Heart right ventricle (tissue), 16 donors: ENCODE data around the gene ABCA4. TPM values are rescaled to one million over a fixed set of nuclear protein-coding genes. Genes with fewer than 3 reads are reported as not detected.

Source experiments
- ATAC-seq, 8 donors: fragments of 200-7000 bp; cut with Tn5 transposase; one replicate each; pipeline ENCODE4 v1.9.1; 2020; ENCODE audit warnings: mild to moderate bottlenecking in 8 of 8, moderate library complexity in 8 of 8, moderate number of reproducible peaks in 1 of 8
- DNase-seq, 2 donors: peaks; one replicate each; pipeline ENCODE4 v3.0.0-alpha.2; 2020
- H3K27ac ChIP-seq, 10 donors: fragments of 200-600 bp; sonication (generic) in 2 of 10; one replicate each; pipeline versions ENCODE4 v1.5.0 to v1.8.0; 2020 to 2022; ENCODE audit warnings: mild to moderate bottlenecking in 3 of 10
- H3K27me3 ChIP-seq, 7 donors: fragments of 200-600 bp; one replicate each; pipeline ENCODE4 v1.8.0; 2021 to 2022; ENCODE audit warnings: mild to moderate bottlenecking in 2 of 7
- H3K36me3 ChIP-seq, 9 donors: fragments of 200-600 bp; sonication (generic) in 1 of 9; one replicate each; pipeline versions ENCODE4 v1.5.0 to v1.8.0; 2020 to 2022; ENCODE audit warnings: mild to moderate bottlenecking in 2 of 9
- H3K4me1 ChIP-seq, 9 donors: fragments of 200-600 bp; sonication (generic) in 1 of 9; one replicate each; pipeline versions ENCODE4 v1.5.0 to v1.8.0; 2020 to 2022; ENCODE audit warnings: mild to moderate bottlenecking in 4 of 9
- H3K4me3 ChIP-seq, 10 donors: fragments of 200-600 bp; sonication (generic) in 2 of 10; one replicate each; pipeline versions ENCODE4 v1.5.0 to v1.8.0; 2020 to 2022; ENCODE audit warnings: mild to moderate bottlenecking in 7 of 10, moderate library complexity in 2 of 10
- H3K9me3 ChIP-seq, 11 donors: fragments of 200-600 bp in 10 of 11; sonication (generic) in 2 of 11; one replicate each; pipeline versions ENCODE4 v1.5.0 to v1.8.0; 2013 to 2022; ENCODE audit warnings: mild to moderate bottlenecking in 2 of 11, control low read depth in 1 of 11, moderate library complexity in 1 of 11
- WGBS, 2 donors: extraction: QIAGEN DNeasy Blood & Tissue Kit; methylation state at CpG; one replicate each; pipeline ENCODE4 v1.1.7; 2013; ENCODE audit warnings: inconsistent platforms in 1 of 2; 5-methylcytosine and 5-hydroxymethylcytosine counted together
- intact Hi-C, 10 donors: fragments of 100-400 bp; cut with DNase I; formaldehyde crosslinking; loops; one replicate each; pipeline versions ENCODE4 v1.11.1 to v1.14.2; 2022
- polyA plus RNA-seq, 2 donors: library from polyadenylated mRNA; stranded (reverse); fragments of 200-250 nt; gene quantifications; one replicate each; pipeline ENCODE4 v1.2.3, GENCODE V29; 2013
- total RNA-seq, 10 donors: library from RNA; stranded (reverse); fragmentation: NEBNext Ultra II Directional in 3 of 10; extraction: Animal tissue kit (Norgen Biotek cat#: 25700) in 3 of 10; gene quantifications; one replicate each; pipeline versions ENCODE4 v1.2.1 to v1.2.4, GENCODE V29; 2021 to 2023
- TF ChIP-seq, protein P1 (sequence below), 9 donors: fragments of 200-600 bp; sonication (generic) in 2 of 9; IDR thresholded peaks; one replicate each; pipeline versions ENCODE4 v1.5.0 to v1.8.0; 2021 to 2022; ENCODE audit warnings: antibody characterized with exemption in 9 of 9, mild to moderate bottlenecking in 5 of 9, moderate library complexity in 1 of 9
- donor health status: Arrhythmogenic right ventricular cardiomyopathy.
- donor health status: ischemic (EF 13 %, LVEDD 7.1; RV severe dilation, severe dysfunction).
- donor health status: healthy with polysubstance abuse.
- donor health status: DM: no; HTN: yes; CAD: no.
- donor health status: DM: no; HTN: no; CAD: no.
- donor health status: ischemic (EF 25% LVEDD 6.9; RV normal size, moderate dysfunction).
- donor health status: ischemic (EF 25% LVEDD 5.7; RV mildly dilated, moderate dysfunction).
- donor health status: healthy.
- donor health status: DM: yes; HTN: yes; CAD: no.
- donor health status: Ischemic cardiomyopathy.
- donor health status: ischemic (EF 35%, LVEDD 5.7; RV mildly dilated, moderate dysfunction).
- donor health status: nonischemic (EF 11% LVEDD 7.7; RV severe dilation, severe dysfunction).
- donor health status: DM: yes; HTN: yes; CAD: no.
- donor health status: PGD.
- donor health status: ischemic (EF 29% LVEDD 5.4; RV normal size, mild dysfunction).
- donor health status: nonischemic (EF 23%, LVEDD 6.1; RV moderate dilation, normal function).

ABCA4 gene
- total and polyA plus RNA-seq, 12 donors: 0.05 to 0.66 (median 0.21) TPM

DNA sequence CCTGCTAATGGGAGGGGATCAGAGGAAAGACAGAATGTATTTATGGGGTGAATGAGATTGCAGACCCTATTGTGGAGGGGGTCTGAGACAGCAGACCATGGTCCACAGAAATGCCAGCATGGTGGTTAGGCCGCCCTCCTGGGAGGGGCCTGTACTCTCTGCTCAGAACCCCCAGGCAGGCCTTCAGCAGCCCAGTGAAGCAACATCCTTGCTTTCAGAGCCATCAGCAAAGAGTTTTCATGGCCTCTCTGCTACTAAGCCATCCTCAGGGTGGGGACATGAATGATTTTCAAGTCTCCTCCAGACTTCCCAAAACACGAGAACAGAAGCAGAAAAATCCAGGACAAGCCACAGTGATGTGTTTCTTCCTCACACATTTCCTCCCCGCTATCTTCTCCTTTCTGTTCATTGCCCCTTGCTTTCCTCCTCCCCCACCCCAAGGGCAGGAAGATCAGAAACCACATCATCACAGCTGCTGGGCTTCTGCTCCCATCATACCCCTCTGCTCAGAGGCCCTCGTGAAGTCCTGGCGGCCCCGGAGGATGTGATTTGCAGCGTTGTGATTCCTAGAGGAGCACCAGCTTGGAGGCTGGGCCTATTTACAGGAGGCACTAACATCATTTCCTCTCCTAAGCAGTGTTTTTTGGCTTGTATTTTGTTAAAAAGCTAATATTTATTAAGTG is 48.0 kb downstream of the ABCA4 start:
- Histone ChIP-seq H3K4me1 (peaks cover 14 to 58% (median 38%) of the 10 kb centered on the region in 9 donors), H3K4me3 (no peak overlapping the region), H3K27ac (peak overlapping the region in 2 of 10 donors; percentile 4 to 20), H3K36me3 (no peaks in the 10 kb centered on the region), H3K27me3 (peaks cover 0 to 15% (median 0%) of the 10 kb centered on the region in 7 donors), H3K9me3 (no peaks in the 10 kb centered on the region)
- ATAC-seq: no peak
- 65% methylated on average over 7 of the region's 7 CpGs for WGBS, 2 donors
- DNase-seq: no peak
- intact Hi-C loops: loop anchor here in 1 of 10 donors (10.0 kb wide), 1 partner anchor 72 kb away; no protein-coding TSS in a partner anchor
- TF ChIP-seq, protein P1, sequence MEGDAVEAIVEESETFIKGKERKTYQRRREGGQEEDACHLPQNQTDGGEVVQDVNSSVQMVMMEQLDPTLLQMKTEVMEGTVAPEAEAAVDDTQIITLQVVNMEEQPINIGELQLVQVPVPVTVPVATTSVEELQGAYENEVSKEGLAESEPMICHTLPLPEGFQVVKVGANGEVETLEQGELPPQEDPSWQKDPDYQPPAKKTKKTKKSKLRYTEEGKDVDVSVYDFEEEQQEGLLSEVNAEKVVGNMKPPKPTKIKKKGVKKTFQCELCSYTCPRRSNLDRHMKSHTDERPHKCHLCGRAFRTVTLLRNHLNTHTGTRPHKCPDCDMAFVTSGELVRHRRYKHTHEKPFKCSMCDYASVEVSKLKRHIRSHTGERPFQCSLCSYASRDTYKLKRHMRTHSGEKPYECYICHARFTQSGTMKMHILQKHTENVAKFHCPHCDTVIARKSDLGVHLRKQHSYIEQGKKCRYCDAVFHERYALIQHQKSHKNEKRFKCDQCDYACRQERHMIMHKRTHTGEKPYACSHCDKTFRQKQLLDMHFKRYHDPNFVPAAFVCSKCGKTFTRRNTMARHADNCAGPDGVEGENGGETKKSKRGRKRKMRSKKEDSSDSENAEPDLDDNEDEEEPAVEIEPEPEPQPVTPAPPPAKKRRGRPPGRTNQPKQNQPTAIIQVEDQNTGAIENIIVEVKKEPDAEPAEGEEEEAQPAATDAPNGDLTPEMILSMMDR (IDR thresholded peaks at IDR 0.05): no peak

DNA sequence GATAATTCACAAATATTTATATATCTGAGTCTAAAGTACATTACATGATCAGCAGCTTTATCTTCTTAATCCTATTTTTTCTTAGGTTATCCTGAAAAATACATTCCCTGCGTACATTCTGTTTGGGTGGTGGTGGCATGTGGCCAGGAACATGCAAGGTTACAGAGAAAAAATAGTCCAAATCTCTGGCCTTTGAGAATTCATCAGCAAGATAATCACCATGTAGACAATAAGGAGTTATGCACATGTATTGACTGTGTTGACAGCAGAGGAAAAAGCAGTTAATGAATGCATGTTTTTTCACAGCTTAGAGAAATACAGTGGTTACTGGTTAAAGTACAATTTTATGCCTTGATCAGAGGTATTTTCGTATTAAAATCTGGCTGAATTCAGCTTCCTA is 49.0 kb downstream of the ABCA4 start:
- peaks cover 0 to 20% (median 0%) of the 10 kb centered on the region in 7 donors for H3K27me3 ChIP-seq
- 52 to 54% methylated on average over 2 of the region's 2 CpGs for WGBS, 2 donors
- H3K27ac ChIP-seq: peak overlapping the region in 4 of 10 donors; percentile 1 to 16 (median 4)
- H3K4me3 ChIP-seq: no peak overlapping the region
- TF ChIP-seq, protein P1 (IDR thresholded peaks at IDR 0.05): no peak
- no peaks in the 10 kb centered on the region for H3K36me3 ChIP-seq
- no peak for ATAC-seq
- peaks cover 14 to 66% (median 44%) of the 10 kb centered on the region in 9 donors for H3K4me1 ChIP-seq
- intact Hi-C loops: loop anchor here in 1 of 10 donors (10.0 kb wide), 1 partner anchor 73 kb away; no protein-coding TSS in a partner anchor
- no peak for DNase-seq
- no peaks in the 10 kb centered on the region for H3K9me3 ChIP-seq

DNA sequence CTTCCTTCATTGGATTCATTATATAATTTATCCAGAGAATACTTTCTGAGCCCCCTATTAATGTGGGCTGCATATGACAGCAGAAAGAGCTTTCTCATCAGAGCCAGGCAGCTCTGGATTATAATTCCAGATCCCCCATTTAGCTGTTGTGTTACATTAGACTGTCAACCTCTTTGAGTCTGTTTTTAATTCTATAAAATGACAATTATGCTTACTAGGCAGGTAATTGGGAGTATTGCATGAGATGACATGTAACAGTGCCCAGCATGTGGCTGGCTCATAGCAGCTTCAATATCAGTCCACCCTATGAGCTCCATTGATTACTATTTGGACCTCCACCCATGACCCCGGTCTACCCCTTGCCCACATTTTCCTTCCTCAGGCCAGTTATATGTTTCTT is 49.6 kb downstream of the ABCA4 start:
- Histone ChIP-seq H3K36me3 (no peaks in the 10 kb centered on the region), H3K4me1 (peaks cover 14 to 66% (median 44%) of the 10 kb centered on the region in 9 donors), H3K27ac (peak overlapping the region in 2 of 10 donors; percentile 1 to 2), H3K27me3 (peaks cover 0 to 20% (median 0%) of the 10 kb centered on the region in 7 donors), H3K4me3 (no peak overlapping the region), H3K9me3 (no peaks in the 10 kb centered on the region)
- DNase-seq: no peak
- intact Hi-C loops: loop anchor here in 1 of 10 donors (10.0 kb wide), 1 partner anchor 73 kb away; no protein-coding TSS in a partner anchor
- 47 to 57% methylated on average over 1 of the region's 1 CpG for WGBS, 2 donors
- no peak for ATAC-seq
- TF ChIP-seq, protein P1 (IDR thresholded peaks at IDR 0.05): no peak

DNA sequence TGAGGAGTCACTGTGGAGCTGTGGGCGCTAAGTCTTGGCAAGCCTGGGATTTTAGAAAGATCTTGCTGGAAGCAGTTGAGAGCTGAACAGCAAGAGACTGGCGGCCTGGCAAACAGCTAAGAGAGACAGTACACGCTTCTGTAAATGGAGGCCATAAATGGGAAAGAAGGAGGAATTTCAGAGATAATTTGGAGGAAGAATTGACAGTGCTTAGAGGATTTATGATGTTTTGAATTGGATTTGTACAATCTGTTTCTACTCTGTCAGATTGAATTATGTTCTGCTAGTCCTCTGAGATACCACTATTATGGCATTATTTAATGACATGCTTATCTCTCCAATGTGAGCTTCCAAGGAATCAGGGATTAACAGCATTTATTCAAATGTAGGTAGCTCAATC is 50.1 kb downstream of the ABCA4 start:
- Histone ChIP-seq H3K9me3 (no peaks in the 10 kb centered on the region), H3K36me3 (no peaks in the 10 kb centered on the region), H3K27me3 (peaks cover 0 to 20% (median 0%) of the 10 kb centered on the region in 7 donors), H3K27ac (peak overlapping the region in 6 of 10 donors; percentile 3 to 83 (median 69)), H3K4me1 (peaks cover 14 to 66% (median 45%) of the 10 kb centered on the region in 9 donors), H3K4me3 (no peak overlapping the region)
- TF ChIP-seq, protein P1 (IDR thresholded peaks at IDR 0.05): no peak
- no peak for ATAC-seq
- 92 to 94% methylated on average over 3 of the region's 3 CpGs for WGBS, 2 donors
- no peak for DNase-seq
- intact Hi-C loops: loop anchor here in 1 of 10 donors (10.0 kb wide), 1 partner anchor 74 kb away; no protein-coding TSS in a partner anchor
